ENCODE data around the gene USP24.

USP24 gene

GRCh38 chr1:55050283-55050682 lies 164.9 kb downstream of the USP24 start:
- no peak for DNase-seq

GRCh38 chr1:55049914-55050278 lies 165.3 kb downstream of the USP24 start:
- no peak for DNase-seq

- DNase-seq, result no peak
Measured at GRCh38 chr1:55049271-55049913, 165.8 kb downstream of the USP24 start.

GRCh38 chr1:55048453-55049270 lies 166.5 kb downstream of the USP24 start:
- DNase-seq, result no peak

GRCh38 chr1:55047611-55048010 lies 167.6 kb downstream of the USP24 start:
- no peak for DNase-seq

- DNase-seq, result no peak
Measured at GRCh38 chr1:55046871-55047270, 168.3 kb downstream of the USP24 start.

- no peak for DNase-seq
Measured at GRCh38 chr1:55045430-55045829, 169.7 kb downstream of the USP24 start.

GRCh38 chr1:55044617-55045397 lies 170.4 kb downstream of the USP24 start:
- DNase-seq, result no peak

- no peak for DNase-seq
Measured at GRCh38 chr1:55043726-55044125, 171.4 kb downstream of the USP24 start.

GRCh38 chr1:55043011-55043410 lies 172.2 kb downstream of the USP24 start:
- DNase-seq, result no peak

- no peak for DNase-seq
Measured at GRCh38 chr1:55041613-55042012, 173.6 kb downstream of the USP24 start.

- no peak for DNase-seq
Measured at GRCh38 chr1:55040933-55041494, 174.2 kb downstream of the USP24 start.

GRCh38 chr1:55040083-55040932 lies 174.9 kb downstream of the USP24 start:
- DNase-seq, result no peak

GRCh38 chr1:55039342-55040082 lies 175.7 kb downstream of the USP24 start, which contains the start of gene PCSK9:
PCSK9 (plus strand) TSS chr1:55039548; CDS start chr1:55039838, 290 bp downstream.
- no peak for DNase-seq

- DNase-seq, result no peak
Measured at GRCh38 chr1:55038974-55039341, 176.2 kb downstream of the USP24 start.

GRCh38 chr1:55038552-55038838 lies 176.7 kb downstream of the USP24 start:
- no peak for DNase-seq

- DNase-seq, result no peak
Measured at GRCh38 chr1:55037733-55038551, 177.2 kb downstream of the USP24 start.

GRCh38 chr1:55035904-55036303 lies 179.3 kb downstream of the USP24 start:
- DNase-seq, result no peak

GRCh38 chr1:55034476-55035133 lies 180.6 kb downstream of the USP24 start:
- DNase-seq, result no peak

GRCh38 chr1:55033265-55033614 lies 181.9 kb downstream of the USP24 start:
- DNase-seq, result no peak

Measured in SW 1271 (cell line).